NOMO-1 (cell line): ENCODE results near the gene CHRNA10.
"Not testable (repeated sequence)": the region's sequence is repeated elsewhere in the genome, so short reads cannot be mapped to it uniquely, and the experiment has no call there.

ENCODE experiments used
- DNase-seq, 2 experiments: peaks; one replicate each; lab custom pipeline; 2025; ENCODE audit not compliant: unreplicated experiment in 2 of 2; lab: John Stamatoyannopoulos, UW

Gene CHRNA10

DNA sequence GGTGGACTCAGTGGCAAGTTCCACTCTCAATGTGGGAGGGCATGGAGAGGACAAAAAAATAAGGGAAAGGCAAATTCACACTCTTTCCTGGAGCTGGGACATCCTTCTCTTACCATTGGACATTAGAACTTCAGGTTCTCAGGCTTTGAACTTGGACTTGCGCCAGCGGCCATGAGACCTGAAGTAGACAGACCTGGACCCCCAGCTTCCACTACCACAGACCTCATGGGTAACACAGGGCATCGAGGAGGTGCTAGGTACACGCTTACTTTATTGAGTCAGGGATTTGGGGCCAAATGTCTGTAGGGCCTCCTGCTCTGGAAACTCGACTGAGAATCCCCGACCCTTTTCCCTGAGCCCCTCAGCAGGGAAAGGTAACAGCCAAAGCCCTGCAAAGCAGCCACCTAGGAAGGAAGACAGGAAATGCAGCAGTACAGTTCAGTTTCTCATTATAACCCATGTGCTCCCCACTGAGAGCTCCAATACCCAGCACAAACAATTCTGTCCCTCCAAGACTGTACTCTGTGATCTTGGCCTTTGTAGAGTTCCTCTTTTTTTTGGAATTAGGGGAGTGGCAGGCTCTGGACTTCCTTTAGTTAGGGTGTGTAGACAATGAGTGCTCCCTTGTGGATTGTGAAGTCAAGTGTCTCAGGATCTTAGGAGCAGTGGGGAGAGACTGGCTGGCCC, 5.7 kb downstream of the CHRNA10 start:
- DNase-seq = no peak

DNA sequence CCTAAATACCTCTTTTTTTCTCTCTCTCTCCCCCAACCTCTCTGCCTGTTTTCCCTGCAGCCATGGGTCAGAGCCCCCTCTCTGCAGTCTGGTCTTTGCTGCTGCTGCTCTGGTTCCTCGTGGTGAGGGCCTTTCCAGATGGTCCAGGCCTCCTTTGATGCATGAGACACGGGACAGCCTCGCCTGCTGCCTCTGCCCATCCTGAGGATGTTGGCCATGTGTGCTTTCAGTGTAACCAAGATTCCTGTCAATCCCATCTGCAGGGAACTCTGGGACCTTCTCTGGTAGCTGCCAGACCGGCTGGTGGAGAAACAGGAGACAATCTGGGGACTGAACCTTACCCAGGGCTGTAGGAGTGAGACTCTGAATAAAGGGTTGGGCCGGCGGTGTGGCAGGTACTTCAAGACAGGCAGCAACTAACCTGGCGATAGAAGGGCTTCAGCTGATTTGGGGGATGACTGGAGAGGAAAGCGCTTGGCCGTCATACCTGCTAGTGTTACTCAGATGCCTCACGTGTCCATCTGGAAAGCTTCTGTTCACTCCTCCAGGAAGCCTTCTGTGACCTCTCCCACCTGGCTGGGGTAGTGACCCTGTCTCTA, 7.1 kb downstream of the CHRNA10 start:
- DNase-seq = no peak

DNA sequence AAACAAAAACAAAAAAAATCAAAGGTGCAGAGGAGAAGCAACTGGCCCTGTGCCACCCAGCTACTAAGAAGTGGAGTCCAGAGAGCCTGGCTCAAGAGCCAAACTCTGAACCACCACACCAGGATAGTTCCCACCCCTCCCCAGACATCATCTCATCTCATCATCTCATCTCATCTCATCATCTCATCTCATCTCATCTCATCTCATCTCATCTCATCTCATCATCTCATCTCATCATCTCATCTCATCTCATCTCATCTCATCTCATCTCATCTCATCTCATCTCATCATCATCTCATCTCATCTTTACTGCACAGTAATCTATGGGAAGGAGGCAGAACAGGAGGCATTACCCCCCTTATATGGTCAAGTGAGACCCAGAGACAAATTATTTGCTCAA, 8.3 kb downstream of the CHRNA10 start:
- DNase-seq = no peak

- no peak for DNase-seq
Observed at GRCh38 chr11:3660960-3661359, 10.2 kb downstream of the CHRNA10 start.

DNA sequence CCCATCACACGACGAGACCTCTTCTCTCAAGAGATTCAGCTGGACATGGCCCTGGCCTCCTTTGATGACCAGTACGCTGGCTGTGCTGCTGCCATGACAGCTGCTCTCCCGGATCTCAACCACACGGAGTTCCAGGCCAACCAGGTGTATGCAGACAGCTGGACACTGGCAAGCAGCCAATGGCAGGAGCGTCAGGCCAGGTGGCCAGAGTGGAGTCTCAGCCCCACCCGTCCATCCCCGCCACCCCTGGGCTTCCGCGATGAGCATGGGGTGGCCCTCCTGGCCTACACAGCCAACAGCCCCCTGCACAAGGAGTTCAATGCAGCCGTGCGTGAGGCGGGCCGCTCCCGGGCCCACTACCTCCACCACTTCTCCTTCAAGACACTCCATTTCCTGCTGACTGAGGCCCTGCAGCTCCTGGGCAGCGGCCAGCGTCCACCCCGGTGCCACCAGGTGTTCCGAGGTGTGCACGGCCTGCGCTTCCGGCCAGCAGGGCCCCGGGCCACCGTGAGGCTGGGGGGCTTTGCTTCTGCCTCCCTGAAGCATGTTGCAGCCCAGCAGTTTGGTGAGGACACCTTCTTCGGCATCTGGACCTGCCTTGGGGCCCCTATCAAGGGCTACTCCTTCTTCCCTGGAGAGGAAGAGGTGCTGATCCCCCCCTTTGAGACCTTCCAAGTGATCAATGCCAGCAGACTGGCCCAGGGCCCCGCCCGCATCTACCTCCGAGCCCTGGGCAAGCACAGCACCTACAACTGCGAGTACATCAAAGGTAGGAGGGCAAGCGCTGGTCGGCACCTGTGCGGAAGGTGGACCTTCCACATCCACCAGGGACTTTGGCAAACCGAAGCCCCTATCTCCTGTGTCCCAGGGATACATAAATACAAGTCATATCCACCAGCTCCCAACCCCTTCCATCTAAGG, 11.3 kb downstream of the CHRNA10 start:
- no peak for DNase-seq

DNA sequence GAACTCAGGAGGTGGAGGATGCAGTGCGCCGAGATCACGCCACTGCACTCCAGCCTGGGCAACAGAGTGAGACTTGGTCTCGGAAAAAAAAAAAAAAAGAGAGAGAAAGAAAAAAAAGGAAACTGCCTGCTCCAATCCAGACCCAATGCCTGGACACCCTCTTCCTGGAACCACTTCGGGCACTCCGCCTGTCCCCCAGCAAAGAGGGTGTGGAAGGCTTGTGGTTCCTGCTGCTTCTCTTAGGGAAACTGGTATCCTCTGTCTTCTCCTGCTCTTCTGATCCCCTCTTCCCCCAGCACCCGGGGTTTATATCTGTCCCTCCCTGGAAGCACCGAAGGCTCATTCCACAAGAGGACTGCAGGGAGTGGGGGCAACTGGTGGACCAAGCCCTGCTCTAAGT, 12.9 kb downstream of the CHRNA10 start:
- no peak for DNase-seq

- not testable (repeated sequence) for DNase-seq
Observed at GRCh38 chr11:3657331-3657730, 13.9 kb downstream of the CHRNA10 start.

GRCh38 chr11:3655547-3655946, 15.6 kb downstream of the CHRNA10 start:
- no peak for DNase-seq

DNA sequence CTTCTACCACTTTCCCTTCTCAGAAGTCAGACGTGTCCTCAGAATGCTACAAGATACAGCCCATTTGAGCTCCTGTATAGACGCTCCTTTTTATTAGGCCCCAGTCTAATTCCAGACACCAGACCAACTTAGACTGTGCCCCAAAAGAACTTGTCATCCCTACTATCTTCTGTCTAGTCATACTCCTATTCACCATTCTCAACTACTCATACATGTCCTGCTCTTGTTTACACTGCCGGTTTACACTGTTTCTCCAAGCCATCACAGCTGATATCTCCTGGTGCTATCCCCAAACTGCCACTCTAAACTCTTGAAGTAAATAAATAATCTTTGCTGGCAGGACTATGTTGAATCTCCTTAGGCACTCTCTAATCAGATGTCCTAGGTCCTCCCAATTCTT, 18.7 kb downstream of the CHRNA10 start:
- not testable (repeated sequence) for DNase-seq

DNA sequence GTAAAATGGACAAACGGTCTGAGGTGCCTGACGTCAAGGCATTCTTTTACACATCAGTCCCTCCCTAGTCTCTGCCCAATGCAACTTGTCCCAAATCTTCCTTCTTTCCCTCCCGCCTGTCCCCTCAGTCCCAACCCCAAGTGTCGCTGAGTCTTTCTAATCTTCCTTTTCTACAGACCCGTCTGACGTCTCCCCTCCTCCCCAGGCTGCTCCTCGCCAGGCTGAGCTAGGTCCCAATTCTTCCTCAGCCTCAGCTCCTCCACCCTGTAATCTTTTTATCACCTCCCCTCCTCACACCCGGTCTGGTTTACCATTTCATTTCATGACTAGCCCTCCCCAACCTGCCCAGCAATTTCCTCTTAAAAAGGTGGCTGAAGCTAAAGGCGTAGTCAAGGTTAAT, 21.8 kb downstream of the CHRNA10 start:
- DNase-seq = not testable (repeated sequence)

GRCh38 chr11:3648843-3649242, 22.3 kb downstream of the CHRNA10 start:
- DNase-seq = not testable (repeated sequence)

DNA sequence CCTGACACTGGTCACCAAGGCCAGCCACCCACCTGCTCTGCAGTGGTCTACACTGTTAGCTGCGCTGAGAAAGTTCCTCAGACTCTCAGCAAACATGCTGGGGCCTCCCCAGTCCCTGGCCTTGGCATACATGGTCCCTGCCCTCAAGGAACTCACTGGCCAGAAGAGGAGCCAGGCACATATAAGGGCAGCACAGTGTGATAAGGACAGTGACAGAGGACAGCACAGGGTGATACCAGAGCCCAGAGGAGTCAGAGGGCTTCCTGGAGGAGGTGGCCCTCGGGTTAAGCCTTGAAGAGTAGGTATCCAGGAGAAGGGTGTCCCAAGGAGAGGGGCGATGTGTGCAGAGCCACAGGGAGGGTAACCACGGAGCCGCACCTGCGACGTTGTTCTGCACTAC, 25.6 kb downstream of the CHRNA10 start:
- no peak for DNase-seq

GRCh38 chr11:3644817-3645235, 26.4 kb downstream of the CHRNA10 start, which contains the start of gene ART1:
Gene ART1, plus strand, starts transcription at chr11:3645128. Its CDS starts 14,086 bp downstream, at chr11:3659214.
- no peak for DNase-seq

- not testable (repeated sequence) for DNase-seq
Observed at GRCh38 chr11:3643102-3643546, 28.1 kb downstream of the CHRNA10 start.

DNA sequence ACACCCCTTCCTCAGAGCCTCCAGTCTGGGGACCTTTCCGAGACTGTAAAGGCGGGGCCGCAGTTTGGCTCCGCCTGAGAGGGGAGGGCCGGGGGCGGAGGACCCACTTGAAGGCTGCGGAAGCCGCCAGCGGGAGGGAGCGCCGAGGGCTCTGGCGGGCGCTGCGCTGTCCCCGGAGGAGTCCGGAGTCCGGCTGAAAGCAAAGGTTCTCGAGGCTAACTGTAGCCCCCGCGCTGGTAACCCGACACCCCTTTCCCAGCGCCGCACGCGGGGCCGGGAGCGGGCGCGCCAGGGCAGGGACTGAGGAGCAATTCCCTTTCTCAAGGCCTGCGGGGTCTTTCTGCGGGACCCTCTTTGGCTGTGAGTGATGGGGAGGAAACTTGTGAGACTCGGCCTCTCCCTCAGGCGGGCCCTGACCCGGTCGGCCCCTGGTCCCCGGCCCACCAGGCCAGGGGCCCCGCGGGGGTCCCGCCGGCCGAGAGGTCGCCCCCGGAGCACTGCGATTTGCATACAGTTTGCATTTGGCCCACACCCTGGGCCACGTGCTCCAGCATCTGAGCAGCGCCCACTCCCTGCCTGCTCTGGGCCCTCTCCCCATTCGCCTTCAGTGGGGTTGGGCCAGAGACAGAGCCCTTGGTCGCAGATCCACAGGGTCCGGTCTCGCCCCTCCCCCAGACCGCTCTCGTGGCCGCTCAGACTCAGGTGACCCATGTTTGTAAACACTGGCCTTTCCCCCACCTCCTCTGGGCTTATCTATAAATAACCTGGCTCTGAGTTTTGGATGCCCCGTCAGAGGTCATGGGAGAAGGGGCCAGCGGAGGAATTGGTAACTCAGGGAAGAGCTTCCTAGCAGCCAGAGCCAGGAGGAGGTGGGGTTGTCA, 28.9 kb downstream of the CHRNA10 start:
- DNase-seq = peak in 1 of 2 experiments; percentile 16

DNA sequence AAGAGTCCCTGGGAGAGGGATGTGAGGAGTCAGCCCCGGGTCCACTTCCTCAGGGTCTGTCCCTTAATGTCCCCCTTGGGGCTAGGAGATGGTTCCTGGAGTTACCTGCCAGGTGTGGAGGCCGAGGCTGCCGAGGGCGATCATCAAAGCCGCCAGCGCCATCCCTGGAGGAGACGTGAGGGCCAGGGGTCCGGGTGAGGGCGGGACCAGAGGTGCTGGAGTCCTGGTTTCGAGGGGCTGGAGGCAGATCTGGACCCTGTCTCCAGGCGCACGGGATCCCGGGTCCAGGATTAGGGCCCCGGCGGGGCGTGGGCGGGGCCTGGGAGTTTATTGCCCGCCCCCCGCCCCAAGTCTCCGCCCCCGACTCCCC, 29.5 kb downstream of the CHRNA10 start, which contains the start of gene ART5:
Gene ART5 (minus strand): TSS at position 292 of the 370 bp plus-strand sequence. CDS start 130 bp downstream, at position 162.
- no peak for DNase-seq

GRCh38 chr11:3641191-3641590, 30.0 kb downstream of the CHRNA10 start:
- DNase-seq = no peak

DNA sequence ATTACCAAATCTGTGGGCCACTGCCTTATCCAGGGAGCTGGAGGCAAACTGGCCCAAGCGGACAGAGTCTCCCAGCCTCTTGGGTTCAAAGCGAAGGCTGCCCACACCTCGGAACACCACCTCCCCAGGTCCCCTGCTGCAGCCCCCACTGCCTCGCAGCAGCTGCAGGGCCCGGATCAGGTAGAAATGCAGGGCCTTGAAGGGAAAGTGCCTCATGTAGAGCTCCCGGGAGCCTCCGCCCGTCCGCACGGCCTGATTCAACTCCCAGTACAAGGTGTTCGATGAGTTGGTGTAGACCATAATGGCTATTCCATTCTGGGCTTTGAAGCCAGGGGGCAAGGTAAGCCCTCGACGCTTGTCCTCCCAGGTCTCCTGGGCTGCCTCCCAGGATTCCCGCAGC, 31.3 kb downstream of the CHRNA10 start:
- no peak for DNase-seq

- DNase-seq = no peak
Observed at GRCh38 chr11:3638513-3638912, 32.7 kb downstream of the CHRNA10 start.

DNA sequence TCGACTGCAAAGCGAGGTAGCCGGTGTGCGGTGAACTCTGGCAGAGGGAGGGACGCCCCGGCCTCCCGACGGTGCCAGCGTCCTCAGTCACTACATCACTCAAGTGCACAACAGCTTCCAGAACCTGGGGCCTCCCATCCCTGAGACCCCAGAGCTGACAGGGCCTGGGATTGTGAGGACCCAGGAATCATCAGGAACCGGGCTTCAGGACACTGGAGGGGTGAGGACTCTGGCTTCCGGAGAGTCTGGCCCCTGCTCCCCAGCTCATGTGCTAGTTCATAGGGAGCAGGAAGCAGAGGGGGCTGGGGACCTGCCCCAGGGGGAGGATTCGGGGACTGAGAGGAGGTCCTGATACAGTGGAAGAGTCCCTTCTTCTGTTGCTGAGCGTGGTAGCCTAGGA, 34.0 kb downstream of the CHRNA10 start:
- DNase-seq = no peak
